ENCODE data around the gene RAP2A.

DNA sequence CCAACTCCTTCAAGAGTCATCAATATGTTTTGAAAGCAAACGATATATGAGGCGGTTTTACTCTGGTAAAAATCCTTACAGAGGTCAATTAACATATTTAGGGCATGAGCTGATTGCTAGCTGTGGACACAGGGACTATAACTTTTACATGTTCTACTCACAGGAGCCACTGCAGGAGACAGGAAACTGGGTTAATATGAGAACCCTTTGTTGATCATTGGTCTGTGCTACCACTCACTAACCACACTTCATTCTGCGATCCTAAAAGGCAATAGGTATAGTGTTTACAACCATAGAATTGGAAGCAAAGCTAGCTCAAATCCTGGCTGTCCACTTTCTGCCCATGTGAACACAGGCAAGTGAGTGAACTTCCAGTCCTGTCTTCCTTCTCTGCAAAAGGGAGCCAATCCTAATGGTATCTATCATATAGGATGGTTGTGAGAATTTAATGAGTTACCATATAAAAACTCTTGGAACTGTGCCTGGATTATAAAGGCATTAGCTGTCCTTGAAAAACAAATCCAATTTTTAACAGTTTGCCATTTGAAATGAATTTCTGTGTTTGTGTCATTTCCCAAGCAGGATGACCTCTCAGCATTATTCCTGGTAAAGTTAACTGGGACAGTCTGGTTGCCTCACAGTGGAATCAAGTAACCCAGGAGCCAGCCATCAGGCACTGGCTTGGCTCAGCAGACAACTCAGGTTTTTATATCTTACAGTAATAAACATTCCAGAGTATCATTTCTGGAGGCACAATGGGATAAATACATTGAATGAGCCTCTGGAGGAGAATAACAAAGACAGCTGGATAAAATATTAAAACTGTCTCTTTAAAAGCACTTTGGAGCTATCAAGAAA lies 29.8 kb upstream of the RAP2A start:
- TF ChIP-seq, protein P1, sequence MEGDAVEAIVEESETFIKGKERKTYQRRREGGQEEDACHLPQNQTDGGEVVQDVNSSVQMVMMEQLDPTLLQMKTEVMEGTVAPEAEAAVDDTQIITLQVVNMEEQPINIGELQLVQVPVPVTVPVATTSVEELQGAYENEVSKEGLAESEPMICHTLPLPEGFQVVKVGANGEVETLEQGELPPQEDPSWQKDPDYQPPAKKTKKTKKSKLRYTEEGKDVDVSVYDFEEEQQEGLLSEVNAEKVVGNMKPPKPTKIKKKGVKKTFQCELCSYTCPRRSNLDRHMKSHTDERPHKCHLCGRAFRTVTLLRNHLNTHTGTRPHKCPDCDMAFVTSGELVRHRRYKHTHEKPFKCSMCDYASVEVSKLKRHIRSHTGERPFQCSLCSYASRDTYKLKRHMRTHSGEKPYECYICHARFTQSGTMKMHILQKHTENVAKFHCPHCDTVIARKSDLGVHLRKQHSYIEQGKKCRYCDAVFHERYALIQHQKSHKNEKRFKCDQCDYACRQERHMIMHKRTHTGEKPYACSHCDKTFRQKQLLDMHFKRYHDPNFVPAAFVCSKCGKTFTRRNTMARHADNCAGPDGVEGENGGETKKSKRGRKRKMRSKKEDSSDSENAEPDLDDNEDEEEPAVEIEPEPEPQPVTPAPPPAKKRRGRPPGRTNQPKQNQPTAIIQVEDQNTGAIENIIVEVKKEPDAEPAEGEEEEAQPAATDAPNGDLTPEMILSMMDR (IDR thresholded peaks at IDR 0.05; ENCODE audit: borderline replicate concordance, extremely low read depth, low read length, poor library complexity, severe bottlenecking): no peak
- no peak for TF ChIP-seq EZH2 (IDR thresholded peaks at IDR 0.05; ENCODE audit: borderline replicate concordance, low read depth, low read length, severe bottlenecking)

Data from DND-41 (cell line).